ENCODE results near the gene GIPC2.

GIPC2 gene

GRCh38 chr1:78153092-78153736 lies 107.4 kb downstream of the GIPC2 start:
- DNase-seq: no peak

- no peak for DNase-seq
Measured at GRCh38 chr1:78155121-78155520, 109.4 kb downstream of the GIPC2 start.

GRCh38 chr1:78156805-78157521 lies 111.2 kb downstream of the GIPC2 start:
- DNase-seq: no peak

- no peak for DNase-seq
Measured at GRCh38 chr1:78165816-78166215, 120.0 kb downstream of the GIPC2 start.

GRCh38 chr1:78168306-78168705 lies 122.5 kb downstream of the GIPC2 start:
- DNase-seq: no peak

GRCh38 chr1:78170859-78171258 lies 125.1 kb downstream of the GIPC2 start:
- DNase-seq: no peak

- DNase-seq: no peak
Measured at GRCh38 chr1:78171736-78172590, 126.2 kb downstream of the GIPC2 start.

GRCh38 chr1:78176448-78176847 lies 130.7 kb downstream of the GIPC2 start:
- no peak for DNase-seq

GRCh38 chr1:78177708-78178270 lies 132.0 kb downstream of the GIPC2 start:
- DNase-seq: no peak

GRCh38 chr1:78178816-78179215 lies 133.1 kb downstream of the GIPC2 start:
- no peak for DNase-seq

GRCh38 chr1:78184460-78185072 lies 138.8 kb downstream of the GIPC2 start:
- DNase-seq: no peak
